Panc1 (cell line): Measurements from ENCODE around the gene LARGE2.

Experiments
- CTCF ChIP-seq: fragments of 450-650 bp; IDR thresholded peaks from 2 replicates; pipeline ENCODE4 v1.5.1; 2017; ENCODE audit warnings: mild to moderate bottlenecking
- POLR2AphosphoS5 ChIP-seq: IDR thresholded peaks from 2 replicates; pipeline ENCODE4 v1.6.1; 2012; ENCODE audit warnings: mild to moderate bottlenecking, low read depth, low read length, moderate library complexity

GRCh38 chr11:45935349-45936064 lies 13.1 kb downstream of the LARGE2 start:
- TF ChIP-seq CTCF (no peak), POLR2AphosphoS5 (no peak)
